Cardiac fibroblast (primary cell): ENCODE results near the gene NTN3.
A peak's percentile ranks its signal among the peaks of the same experiment; 100 is the strongest.

Experiments used
- DNase-seq, 2 donors: peaks; one replicate each; pipeline versions ENCODE4 v3.0.0 to v3.0.0-alpha.2; 2010; ENCODE audit warnings: low read depth in 2 of 2
- H3K4me3 ChIP-seq, 2 donors: replicated peaks in 1 of 2; 1 replicate in 1 of 2; 2 replicates in 1 of 2; pipeline ENCODE4 v1.5.1; 2011; ENCODE audit warnings: low read depth in 2 of 2, low read length in 2 of 2, mild to moderate bottlenecking in 2 of 2, moderate library complexity in 1 of 2
- CTCF ChIP-seq: IDR thresholded peaks from one replicate; pipeline ENCODE4 v1.5.1; 2011; ENCODE audit warnings: low read depth, mild to moderate bottlenecking, low read length, inconsistent platforms

Gene NTN3

GRCh38 chr16:2427526-2427925 lies 43.6 kb upstream of the NTN3 start:
- H3K4me3 ChIP-seq: no peak overlapping the region
- DNase-seq: no peak
- no peak for TF ChIP-seq CTCF

DNA sequence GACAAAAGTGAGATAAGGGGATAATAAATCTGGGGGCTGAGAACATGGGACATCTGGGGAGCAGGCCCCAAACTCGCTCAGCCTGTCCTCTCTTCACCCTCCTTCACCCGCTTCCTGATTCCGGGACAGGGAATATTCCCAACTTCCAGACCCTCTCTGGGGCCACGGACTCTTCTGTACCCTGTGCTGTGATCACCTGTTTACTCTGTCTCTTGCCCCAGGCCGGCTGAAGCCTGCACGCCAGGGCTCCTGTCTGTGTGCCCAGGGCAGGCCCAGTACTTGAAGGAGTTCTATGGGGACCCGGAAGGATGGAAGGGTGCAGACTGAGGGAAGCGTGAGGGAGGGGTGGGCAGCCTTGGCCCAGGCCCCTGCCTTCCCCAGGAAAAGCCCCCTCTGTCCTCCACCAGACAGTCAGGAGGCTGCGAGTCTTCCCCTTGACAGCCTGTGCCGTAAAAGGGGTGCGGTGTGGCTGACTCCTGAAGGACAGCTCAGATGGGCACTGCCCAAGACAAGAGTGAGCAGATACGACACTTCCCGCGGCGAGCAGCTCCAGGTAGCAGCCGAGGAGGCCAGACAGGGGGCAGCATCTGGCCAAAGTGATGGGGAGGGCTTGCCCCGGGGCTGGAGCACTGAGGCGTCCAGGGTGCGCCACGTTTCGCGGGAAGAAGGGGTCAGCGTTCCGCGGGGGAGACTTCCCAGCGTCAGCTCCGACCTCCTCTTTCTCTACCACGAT lies 42.9 kb upstream of the NTN3 start:
- TF ChIP-seq CTCF: peak; percentile 45
- peak; percentile 31 to 32 for DNase-seq
- H3K4me3 ChIP-seq: peak overlapping the region; percentile 66 to 75

- H3K4me3 ChIP-seq: peak overlapping the region; percentile 66 to 75
- no peak for DNase-seq
- no peak for TF ChIP-seq CTCF
Observed at GRCh38 chr16:2428784-2429033, 42.4 kb upstream of the NTN3 start.

- peak; percentile 94 to 97 for DNase-seq
- peak within 1 kb of the TSS; percentile 66 to 75 for H3K4me3 ChIP-seq
- TF ChIP-seq CTCF: no peak
Observed at GRCh38 chr16:2429034-2429770, 41.9 kb upstream of the NTN3 start, which contains the start of gene CCNF. TSS of gene CCNF (plus strand) at chr16:2429447. CDS start at chr16:2429482, 35 bp downstream.

- peak overlapping the region; percentile 57 to 74 for H3K4me3 ChIP-seq
- TF ChIP-seq CTCF: no peak
- peak; percentile 26 to 40 for DNase-seq
Observed at GRCh38 chr16:2429771-2430663, 41.1 kb upstream of the NTN3 start.

DNA sequence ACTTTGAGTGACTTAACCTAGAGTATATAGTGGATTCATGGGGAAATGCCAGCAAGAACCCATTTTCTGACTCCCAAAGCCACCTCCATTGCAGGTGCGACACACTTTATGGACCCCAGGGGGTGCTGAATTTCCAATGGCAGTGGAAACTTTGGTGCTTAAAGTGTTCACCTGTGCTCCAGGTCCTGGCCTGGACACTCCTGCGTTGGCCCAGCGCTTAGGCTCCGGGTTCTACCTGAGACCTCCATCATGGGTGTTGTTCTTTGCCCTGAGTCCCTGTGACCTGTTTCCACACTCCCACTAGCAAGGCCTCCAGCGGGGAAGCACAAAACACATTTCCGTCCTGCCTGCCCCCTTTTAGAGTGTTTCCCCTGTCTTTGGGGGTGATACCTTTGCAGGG lies 38.8 kb upstream of the NTN3 start:
- no peak overlapping the region for H3K4me3 ChIP-seq
- no peak for TF ChIP-seq CTCF
- DNase-seq: no peak
